CD4-positive, alpha-beta T cell treated with Interleukin-1 beta for 1 hour (primary cell): ENCODE results near the gene GPR78.

ENCODE experiments used
- DNase-seq, 2 donors: peaks; one replicate each; pipeline ENCODE4 v3.0.0-alpha.2; 2020 to 2022

The GPR78 gene

DNA sequence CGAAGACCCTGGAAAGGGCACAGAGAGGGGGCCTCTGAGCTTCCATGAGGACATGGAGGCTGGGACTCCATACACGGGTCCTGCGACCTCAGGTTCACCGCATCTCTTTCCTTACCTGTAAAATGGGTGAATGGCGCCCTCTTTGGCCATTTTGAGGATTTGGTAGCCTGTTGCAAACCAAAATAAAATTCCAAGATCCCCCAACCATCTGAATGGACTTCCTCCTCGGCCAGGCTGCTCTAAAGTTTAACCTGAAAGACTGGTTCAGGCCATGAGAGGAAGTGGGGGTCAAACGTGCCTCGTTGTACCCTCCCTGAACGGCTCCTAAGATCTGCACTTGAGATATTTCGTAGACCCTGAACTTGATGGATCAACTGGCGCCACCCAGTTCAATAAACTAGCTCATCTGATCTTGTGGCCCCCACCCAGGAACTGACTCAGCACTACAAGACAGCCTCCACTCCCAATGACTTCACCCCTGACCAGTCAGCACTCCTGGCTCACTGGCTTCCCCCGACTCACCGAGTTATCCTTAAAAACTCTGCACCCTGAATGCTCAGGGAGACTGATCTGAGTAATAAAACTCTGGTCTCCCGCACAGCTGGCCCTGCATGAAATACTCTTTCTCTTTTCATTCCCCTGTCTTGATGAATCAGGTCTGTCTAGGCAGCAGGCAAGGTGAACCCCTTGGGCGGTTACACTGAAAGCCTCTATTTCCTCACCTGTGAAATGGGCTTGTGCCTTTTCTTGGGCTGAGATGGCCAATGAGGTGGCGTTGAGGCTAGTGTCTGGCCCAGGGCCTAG is 32.9 kb upstream of the GPR78 start:
- DNase-seq, result no peak

- DNase-seq, result no peak
Observed at GRCh38 chr4:8547912-8548730, 32.1 kb upstream of the GPR78 start.

DNA sequence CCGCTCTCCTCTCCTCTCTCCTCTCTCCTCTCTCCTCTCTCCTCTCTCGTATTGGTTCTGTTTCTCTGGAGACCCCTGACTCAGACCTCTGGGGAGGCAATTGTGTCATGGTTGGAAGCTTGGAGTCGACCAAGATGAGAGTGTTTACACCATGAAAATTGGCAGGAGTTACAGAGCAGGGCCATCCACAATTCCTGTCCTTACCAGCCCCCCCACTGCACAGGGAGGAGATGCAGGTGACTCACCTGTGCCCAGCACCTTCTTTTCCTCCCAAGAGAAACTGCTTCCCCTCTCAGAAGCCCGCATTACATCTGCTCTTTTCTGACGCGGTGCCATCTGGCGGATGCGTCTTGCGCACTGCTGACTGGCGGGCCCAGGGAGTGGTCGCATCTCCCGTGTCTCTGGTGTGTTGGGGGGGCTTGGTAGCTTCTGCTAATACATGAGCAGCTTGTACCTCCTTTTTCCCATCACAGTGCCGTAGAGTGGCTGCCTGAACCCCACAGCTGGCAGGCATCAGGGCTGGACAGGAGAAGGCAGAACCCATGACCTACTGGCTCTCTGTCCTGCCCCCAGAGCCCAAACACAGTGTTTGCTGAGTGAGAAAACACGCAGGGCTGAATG is 31.4 kb upstream of the GPR78 start:
- no peak for DNase-seq

- no peak for DNase-seq
Observed at GRCh38 chr4:8549352-8549931, 30.8 kb upstream of the GPR78 start.

- no peak for DNase-seq
Observed at GRCh38 chr4:8550691-8551090, 29.5 kb upstream of the GPR78 start.

DNA sequence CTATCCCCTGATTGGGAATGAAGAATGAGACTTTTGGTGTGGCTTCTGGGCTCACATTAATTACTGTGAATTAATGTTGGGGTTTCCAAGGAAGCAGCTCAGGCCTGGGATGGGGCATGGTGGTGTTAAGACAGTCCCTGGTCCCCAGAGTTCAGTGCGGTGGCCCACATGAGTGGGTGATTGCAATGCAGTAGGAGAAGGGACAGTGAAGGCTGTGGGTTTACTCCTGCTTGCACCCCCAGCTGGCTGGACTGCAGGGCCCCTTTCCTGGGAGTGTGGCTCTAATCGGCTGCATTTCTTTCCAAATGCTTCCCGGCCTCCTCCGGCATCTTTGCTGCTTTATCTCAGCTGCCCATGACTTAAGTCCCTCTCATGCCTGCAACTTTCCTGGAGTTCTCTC is 28.2 kb upstream of the GPR78 start:
- no peak for DNase-seq

- DNase-seq, result no peak
Observed at GRCh38 chr4:8552581-8553205, 27.5 kb upstream of the GPR78 start.

- no peak for DNase-seq
Observed at GRCh38 chr4:8553216-8553615, 27.0 kb upstream of the GPR78 start.

DNA sequence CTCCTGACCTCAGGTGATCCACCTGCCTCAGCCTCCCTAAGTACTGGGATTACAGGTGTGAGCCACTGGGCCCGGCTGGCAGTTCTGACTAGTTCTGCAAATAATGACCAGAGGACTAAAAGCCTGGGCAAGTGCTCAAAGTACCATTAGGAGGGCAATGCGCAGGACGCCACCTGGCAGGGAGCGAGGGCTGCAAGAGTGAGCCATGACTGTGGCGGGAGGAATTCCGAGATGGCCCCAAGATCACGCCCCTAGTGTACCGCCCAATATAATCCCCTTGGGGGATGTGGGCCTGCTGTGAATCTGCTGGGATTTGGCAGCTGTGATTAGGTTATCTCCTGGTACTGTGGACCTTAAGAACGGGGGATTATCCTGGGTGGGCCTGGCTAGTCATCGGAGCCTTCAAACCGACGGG is 26.2 kb upstream of the GPR78 start:
- DNase-seq, result no peak

GRCh38 chr4:8554555-8555100 is 25.6 kb upstream of the GPR78 start:
- DNase-seq, result no peak

DNA sequence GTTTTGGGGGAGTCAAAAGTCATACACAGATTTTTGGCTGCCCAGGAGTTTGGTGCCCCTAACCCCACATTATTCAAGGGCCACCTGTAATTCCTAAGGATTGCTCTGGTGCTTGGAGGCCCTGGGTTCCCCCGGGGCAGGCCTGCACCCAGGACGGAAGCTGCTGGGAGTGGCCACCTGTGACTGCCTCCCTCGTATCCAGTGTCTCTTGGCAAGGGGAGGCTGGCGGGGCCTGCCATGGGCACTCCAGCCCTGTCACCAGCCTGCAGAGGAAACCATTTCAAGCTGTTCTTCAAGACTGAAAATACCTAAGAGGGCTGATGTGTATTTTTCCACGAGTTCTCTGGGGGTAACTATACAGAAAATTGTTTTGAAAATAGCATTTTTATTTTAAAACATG is 24.5 kb upstream of the GPR78 start:
- DNase-seq, result no peak

DNA sequence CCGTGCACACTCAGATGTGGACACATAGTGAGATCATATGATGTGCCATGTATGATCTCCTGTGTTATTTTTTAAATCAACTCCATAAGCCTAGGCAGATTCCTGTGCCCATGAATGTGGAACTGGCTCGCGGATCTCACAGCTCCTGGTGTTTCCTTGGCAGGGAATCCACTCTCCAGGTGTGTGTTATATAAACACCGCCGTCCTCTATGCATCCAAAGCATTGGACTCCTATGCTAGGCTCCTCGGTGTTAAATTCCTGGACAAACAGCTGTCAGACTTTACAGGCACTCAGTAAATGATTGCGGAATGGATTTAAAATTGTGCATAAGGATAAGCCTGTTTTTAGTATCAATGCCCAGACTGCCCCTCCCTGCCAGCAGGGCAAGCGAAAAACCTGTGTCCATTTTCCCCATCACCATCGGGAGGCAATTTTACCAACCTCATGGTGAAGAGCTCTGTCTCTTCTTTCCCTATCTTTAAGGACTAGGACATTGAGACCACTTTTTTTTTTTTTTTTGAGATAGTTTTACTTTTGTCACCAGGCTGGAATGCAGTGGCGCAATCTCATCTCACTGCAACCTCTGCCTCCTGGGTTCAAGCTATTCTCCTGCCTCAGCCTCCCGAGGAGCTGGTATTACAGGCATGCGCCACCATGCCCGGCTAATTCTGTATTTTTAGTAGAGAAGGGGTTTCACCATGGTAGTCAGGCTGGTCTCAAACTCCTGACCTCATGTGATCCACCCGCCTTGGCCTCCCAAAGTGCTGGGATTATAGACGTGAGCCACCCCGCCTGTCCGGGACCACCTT is 23.6 kb upstream of the GPR78 start:
- no peak for DNase-seq

GRCh38 chr4:8557151-8558076 is 22.8 kb upstream of the GPR78 start:
- no peak for DNase-seq

DNA sequence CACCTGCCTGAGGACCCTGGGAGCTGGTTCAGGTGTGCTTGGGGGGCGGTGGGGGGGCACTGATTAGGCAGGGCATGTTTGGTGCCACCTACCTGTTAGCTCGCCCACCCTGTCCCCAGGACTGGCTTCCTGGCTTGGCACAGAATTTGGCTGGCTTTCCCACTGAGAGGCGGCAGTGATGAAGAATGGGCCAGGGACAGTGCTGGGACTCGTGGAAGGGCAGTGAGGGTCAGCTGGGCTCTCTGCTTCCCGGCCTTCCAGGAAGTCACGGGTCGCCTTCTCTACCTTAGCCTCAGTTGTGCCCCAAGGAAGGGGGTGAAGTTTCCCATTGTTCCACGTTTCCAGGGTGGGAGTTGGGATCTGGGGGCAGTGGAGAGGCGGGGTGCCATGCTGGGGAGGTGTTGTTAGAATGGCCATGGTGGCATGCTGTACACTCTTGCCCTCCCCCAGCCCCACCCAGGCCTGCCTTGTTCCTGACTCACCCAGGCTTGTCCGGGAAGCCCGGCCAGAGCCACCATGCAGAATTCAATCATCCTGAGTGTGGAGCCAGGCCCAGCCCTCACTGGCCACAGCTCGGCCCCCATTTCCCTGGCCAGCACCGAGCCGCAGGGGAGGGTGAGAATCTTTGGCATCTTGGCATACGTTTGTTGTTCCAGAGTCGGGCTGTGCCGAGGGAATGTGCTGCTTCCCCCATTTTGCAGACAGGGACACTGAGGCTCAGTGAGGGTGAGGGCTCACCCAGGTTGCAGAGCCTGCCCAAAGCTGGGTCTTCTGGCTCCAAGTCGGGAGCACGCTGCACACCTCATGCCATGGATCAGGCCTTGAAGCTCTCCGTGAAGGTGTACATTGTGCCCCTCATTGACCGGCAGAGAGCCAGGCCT is 21.9 kb upstream of the GPR78 start:
- DNase-seq, result no peak

- DNase-seq, result no peak
Observed at GRCh38 chr4:8559011-8559410, 21.2 kb upstream of the GPR78 start.

DNA sequence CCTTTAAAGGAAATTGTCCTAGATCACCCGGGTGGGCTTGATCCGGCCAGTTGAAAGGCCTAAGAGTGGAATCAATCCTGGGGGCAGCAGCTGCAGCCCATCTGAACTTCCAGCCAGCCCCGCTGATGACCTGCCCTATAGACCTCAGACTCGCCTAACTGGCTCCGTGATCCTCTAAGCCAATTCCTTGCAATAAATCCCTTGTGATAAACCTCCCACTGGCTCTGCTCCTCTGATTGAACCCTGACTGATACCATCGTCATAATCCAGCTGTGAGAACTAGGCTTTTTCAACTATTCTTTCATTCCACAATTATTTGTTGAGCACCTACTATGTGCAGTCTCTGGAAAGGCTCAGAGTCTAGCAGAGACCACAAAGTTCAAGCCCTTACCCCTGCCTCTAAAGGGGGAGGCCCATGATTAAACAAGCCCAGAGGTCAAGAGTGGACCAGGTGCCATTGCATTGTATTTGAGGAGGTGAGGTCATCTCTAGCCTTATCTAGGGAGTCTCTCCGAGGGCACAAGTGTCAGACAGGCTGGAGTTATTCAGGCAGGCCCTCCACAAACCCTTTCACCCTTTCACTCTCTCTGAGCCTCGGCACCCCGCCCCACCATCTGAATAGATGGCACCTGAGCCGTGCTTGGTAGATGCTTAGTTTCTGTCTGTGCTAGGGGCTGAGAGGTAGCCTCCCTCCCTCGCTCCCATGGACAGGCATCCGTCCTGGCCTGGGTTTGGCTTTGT is 20.5 kb upstream of the GPR78 start:
- DNase-seq, result no peak

GRCh38 chr4:8560265-8561047 is 19.7 kb upstream of the GPR78 start:
- no peak for DNase-seq

DNA sequence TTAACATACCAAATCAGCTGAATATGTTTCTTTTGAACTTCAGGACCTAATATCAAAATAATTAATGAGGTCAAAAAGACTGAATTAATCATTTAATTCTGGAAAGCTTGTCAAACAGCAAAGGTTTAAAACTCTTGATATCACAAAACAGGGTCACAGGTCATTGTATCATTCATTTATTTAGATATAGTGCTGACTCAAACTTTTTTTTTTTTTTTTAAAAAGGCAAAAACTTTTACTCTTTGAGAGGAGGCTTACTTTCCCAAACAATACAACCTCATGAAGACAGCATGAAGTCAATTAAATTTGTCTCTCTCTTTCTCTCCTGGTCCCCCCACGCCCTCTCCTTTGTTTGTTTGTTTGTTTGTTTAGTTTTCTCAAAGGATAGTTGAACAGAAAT is 15.6 kb upstream of the GPR78 start:
- DNase-seq, result no peak
